CD4-positive, alpha-beta T cell treated with Interleukin-4 for 1 hour (primary cell): ENCODE data around the gene PDE3B.
"Not testable (repeated sequence)": the region's sequence is repeated elsewhere in the genome, so short reads cannot be mapped to it uniquely, and the experiment has no call there.

Experiments
- DNase-seq, 2 donors: peaks; one replicate each; pipeline ENCODE4 v3.0.0-alpha.2; 2020 to 2022

Gene PDE3B

DNA sequence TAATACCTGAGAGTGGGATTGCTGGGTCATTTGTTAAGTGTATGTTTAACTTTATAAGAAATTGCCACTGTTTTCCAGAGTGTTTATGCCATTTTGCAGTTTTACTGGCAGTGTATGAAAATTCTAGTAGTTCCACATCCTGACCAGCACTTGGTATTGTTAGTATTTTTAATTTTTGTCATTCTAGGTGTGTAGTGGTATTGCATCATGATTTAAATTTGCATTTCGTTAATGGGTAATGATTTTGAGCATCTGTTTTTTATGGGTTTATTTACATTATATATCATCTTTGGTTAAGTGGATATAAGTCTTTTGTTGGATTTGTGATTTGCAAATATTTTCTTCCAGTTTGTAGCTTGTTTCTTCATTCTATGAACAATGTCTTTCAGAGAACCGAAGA, 34.7 kb downstream of the PDE3B start:
- no peak for DNase-seq

DNA sequence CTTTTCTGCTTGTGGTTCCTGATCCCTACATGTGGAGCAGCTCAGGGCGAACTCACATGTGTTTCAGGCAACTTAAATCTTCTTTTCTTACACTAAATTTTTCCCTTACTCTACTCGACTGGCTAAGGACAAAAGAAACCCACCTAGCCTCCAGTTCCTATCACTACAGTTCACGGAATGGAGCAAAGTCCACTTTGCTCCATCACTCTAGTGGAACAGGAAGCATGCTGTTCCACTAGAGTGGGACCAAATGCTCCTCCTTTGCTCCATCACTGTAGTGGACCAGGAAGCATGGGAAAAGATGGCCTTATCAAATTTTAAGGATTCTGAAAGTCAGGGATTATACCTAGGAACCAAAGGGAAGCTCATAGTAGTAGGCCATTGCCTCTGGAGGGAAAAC, 36.1 kb downstream of the PDE3B start:
- DNase-seq = no peak

DNA sequence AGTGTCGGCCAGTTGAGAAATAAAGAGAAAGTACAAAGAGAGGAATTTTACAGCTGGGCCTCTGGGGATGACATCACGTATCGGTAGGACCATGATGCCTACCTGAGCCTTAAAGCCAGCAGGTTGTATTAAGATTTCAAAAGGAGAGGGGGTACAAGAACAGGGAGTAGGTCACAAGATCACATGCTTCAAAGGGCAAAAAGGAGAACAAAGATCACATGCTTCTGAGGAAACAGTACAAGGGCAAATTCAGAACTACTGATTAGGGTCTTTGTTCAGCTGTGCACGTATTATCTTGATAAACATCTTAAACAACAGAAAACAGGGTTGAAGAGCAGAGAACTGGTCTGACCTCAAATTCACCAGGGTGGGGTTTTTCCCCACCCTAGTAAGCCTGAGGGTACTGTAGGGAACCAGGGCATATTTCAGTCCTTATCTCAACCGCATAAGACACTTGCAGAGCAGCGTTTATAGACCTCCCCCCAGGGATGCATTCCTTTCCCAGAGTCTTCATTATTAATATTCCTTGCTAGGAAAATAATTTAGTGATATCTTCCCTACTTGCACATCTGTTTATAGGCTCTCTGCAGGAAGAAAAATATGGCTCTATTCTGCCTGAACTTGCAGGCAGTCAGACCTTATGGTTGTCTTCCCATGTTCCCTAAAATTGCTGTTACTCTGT, 40.8 kb downstream of the PDE3B start:
- peak in 1 of 2 donors; percentile 13 for DNase-seq

DNA sequence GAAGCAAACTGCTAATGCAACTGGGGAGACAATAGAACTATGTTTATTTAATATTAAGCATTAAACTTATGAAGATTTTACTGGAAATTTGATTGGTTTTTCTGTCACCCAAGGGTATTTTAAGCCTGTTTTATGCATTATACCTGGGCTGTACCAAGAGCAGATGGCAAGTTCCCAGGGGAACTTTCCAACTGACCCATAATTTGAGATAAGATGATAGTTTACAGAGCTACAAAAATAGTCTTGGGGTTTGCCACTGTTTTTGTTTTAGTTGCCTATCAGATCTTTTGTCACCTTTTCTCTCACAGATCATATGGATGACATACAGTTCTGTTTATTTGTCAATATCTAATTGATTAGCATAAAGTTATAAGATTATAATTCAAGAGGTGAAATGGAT, 43.9 kb downstream of the PDE3B start:
- no peak for DNase-seq

DNA sequence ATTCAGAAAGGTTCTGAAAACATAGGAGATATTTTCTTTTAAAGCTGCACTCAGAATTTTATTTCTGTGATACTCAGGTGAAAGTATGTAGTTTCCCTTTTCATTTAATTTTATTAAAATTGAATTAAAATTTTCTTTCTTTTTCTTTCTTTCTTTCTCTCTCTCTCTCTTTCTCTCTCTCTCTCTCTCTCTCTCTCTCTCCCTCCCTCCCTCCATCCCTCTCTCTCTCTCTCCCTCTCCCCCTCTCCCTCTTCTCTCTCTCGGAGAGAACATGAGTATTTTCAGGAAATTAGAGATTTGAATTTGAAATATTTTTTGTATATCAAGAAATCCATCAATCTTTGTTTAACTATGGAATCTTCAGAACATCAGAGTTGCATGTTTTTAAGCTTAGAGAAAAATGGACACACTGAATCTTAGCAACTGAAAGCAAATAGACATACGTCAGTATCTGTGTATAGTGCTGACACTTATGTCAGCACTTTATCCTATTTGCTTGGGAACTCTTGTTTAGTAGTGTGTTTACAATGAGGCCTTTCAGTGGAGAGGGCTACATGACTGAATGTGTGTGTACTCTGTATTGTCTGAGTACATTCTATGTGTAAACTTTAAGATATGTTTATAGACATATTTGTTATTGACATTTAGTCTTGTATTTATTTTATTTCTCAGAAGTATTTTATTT, 44.5 kb downstream of the PDE3B start:
- DNase-seq = peak in 1 of 2 donors; percentile 10

DNA sequence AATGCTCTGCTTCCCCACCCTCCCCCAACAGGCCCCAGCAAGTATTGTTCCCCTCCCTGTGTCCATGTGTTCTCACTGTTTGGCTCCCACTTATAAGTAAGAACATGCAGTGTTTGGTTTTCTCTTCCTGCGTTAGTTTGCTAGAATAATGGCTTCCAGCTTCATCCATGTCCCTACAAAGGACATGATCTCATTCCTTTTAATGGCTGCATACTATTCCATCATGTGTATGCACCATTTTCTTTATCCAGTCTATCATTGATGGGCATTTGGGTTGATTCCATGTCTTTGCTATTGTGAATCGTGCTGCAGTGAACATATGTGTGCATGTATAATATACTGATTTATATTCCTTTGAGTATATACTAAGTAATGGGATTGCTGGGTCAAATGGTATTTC, 52.1 kb downstream of the PDE3B start:
- DNase-seq = not testable (repeated sequence)

DNA sequence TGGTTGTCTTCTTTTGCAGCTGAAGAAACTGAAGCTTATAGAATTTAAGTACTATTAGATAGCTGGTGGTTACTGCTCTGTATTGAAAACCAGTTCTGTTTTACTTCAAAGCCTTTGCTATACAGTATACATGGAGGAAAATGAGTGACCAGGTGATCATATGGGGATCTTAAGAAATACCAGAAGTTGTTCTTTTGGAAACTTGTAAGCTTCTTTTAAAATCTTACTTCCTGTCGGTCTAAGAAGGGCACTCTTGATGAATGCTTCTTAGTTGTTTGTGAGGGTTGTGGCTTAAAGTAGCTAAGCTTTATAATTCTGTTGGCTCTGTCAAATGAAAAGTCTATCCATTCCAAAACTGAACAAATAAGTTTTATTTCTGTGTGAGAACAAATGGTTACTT, 55.2 kb downstream of the PDE3B start:
- DNase-seq = no peak

DNA sequence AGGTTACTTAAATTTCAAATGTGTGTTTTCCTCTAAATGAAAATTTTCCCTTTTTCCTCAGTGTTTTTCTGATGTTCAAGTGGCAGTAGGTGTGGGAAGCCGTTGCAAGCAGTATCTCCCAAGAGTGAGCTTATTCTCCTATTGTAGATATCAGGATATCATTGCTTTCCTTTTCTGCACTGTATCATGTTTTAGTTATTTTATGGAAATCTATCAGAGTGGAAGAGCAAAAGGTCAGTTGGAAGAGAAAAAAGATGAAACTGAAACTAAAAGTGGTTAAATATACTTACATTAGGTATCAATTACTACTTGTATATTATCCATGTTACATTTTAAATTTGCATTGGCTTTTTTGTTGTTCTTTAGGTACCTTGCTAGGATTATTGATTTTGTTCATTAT, 57.0 kb downstream of the PDE3B start:
- no peak for DNase-seq

DNA sequence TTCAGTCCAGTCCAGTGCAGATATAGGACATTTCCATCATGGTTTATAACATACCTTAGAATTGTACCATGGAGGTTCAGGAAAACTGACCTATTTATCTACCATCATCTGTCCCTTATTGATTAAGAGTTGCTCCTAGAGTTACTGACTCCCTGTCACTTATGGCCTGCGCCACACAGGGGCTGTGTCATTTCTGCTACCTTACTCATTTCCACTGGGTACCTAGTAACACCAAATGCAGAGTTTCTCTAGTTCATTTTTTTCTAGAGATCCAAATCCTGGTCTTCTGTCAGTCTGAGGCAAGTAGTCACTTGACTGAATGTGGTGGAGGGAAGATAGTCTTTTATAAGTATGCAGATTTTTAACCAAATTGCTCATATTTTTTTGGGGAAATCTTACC, 59.2 kb downstream of the PDE3B start:
- DNase-seq = no peak

DNA sequence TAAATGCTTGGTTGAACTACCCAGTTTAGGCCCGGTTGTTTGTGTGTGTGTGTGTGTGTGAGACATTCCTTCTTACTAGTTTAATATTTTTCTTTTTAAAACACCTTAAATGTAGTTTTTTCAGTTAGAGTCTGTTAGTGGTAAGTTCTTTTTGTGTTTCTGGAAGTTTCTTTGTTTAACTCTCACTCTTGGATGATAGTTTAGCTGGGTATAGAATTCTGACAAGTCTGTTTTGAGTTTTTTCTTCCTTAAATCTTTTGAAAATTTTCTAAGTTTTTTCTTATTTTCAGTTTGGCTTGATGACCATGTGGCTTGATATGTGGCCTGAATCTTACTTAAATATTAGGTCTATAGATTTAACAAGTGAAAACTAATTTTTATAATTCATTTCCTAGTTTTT, 60.1 kb downstream of the PDE3B start:
- no peak for DNase-seq

DNA sequence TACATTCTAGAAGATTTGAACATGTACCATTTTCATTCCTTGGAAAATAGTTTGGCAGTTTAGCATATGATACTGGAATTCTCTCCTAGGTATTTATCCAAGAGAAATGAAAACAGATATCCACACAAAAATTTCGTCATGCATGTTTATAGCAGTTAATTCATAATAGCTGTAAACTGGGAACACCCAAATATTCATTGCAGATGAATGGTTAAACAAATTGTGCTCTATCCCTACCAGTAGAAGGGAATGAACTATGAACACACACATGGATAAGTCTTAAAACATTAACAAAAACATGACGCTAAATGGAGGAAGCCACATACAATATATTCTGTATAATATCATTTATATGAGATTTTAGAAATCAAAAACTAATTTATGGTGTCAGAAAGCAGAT, 61.5 kb downstream of the PDE3B start:
- no peak for DNase-seq

DNA sequence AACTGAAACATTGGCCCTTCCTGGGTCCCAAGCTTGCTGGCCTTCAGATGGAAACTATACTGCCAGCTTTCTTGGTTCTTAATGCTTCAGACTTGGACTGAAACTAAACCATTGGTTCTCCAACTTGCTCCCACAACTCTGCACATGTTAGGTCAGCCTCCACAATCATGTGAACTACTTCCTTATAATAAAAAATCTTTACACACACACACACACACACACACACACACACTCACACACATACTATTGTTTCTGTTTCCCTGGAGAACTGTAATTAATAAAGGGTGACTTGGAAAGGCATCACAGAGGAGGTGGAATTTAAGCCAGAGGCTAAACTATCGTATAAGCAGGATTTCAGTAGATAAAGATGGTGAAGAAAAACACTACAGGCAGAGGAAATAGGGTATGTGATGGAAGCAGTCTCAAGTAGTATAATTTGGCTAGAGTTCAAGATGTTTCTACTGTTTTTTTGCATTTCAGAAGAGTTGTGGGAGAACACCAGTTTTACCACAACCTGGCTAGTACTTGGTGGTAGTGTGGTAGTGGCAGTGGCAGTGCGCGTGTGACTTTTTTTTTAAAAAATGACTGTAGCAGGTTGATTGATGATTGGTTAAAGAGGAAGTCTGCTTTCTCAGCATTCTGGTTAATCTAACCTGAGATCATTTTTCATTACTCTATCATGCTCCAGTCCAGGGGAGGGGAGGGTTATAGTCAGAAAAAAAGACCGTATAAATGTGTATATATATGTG, 70.1 kb downstream of the PDE3B start:
- peak; percentile 51 to 71 for DNase-seq

DNA sequence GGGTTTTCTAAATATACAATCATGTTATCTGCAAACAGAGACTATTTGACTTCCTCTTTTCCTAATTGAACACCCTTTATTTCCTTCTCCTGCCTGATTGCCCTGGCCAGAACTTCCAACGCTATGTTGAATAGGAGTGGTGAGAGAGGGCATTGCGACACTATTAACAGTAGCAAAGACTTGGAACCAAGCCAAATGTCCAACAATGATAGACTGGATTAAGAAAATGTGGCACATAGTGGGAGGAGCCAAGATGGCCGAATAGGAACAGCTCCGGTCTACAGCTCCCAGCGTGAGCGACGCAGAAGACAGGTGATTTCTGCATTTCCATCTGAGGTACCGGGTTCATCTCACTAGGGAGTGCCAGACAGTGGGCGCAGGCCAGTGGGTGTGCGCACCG, 72.1 kb downstream of the PDE3B start:
- not testable (repeated sequence) for DNase-seq

DNA sequence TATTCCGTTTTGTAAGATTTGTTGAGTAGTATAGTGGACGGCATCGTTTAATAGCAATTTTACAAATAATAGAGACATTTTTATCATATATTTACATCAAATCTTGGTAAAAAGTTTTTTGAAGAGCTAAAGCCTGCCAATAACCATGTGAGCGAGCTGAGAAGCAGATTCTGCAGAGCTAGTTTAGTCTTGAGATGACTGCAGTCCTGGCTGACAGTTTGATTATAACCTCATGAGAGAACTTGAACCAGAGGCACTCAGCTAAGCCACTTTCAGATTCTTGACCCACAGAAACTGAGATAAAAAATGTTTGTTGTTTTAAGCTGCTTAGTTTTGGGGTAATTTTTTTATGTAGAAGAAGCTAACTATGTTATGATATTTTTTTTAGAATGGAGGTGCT, 78.9 kb downstream of the PDE3B start:
- no peak for DNase-seq

DNA sequence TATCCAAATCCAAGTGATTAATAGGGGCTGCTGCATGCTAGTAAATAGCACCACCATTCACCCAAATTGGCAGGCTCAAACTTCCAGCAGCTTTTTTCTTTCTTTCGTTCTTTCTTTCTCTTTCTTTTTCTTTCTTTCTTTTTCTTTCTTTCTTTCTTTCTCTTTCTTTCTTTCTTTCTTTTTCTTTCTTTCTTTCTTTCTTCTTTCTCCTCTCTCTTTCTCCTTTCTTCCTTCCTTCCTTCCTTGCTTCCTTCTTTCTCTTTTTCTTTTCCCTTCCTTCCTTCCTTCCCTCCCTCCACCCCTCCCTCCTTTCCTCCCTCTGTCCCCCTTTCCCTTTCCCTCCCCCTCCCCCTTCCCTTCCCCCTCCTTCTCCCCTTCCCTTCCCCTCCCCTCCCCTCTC, 81.5 kb downstream of the PDE3B start:
- DNase-seq = no peak

DNA sequence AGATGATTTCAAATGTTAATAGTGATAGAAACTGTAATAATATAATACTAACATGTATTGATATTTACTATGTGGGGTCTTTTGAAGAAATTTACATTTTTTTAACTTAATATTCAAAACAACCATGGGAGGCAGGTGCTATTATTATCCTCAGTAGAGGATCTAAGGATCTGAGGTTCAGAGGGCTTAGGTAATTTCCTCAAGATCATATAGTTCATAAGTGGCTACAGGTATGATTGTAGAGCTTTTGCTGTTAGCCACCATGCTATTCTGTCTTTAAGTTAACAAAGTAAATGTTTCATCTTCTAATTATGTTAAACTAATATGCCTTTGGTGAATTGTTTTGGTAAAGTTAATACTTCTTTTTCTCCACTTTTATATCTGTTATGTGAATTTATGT, 83.6 kb downstream of the PDE3B start:
- DNase-seq = no peak

DNA sequence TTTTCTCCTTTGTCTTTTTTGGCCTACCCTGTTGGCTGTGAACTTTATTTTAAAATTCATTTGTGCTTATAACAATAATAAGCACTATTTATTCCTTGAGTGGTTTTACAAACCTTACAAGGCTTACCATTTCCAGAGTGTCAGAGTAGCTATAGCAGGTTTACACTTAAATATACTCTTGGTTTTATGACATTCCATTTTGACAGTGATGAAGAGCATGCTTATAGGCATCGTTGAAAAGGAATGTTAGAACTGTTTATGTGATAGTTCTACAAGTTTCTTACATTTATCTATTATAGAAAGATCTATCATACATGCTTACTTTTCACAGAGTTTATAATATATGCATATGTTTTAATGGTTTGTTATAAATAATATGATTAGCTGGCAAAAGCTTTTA, 84.1 kb downstream of the PDE3B start:
- DNase-seq = no peak

DNA sequence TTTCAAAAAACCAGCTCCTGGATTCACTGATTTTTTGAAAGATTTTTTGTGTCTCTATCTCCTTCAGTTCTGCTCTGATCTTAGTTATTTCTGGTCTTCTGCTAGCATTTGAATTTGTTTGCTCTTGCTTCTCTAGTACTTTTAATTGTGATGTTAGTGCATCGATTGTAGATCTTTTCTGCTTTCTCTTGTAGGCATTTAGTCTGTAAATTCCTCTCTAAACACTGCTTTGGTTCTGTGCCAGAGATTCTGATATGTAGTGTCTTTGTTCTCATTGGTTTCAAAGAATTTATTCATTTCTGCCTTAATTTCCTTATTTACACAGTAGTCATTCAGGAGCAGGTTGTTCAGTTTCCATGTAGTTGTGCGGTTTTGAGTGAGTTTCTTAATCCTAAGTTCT, 96.9 kb downstream of the PDE3B start:
- DNase-seq = not testable (repeated sequence)

DNA sequence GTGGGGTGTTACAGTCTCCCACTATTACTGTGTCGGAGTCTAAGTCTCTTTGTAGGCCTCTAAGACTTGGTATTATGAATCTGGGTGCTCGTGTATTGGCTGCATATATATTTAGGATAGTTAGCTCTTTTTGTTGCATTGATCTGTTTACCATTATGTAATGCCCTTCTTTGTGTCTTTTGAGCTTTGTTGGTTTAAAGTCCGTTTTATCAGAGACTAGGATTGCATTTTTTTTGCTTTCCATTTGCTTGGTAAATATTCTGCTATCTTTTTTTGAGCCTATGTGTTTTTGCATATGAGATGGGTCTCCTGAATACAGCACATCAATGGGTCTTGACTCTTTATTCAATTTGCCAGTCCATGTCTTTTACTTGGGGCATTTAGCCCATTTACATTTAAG, 97.6 kb downstream of the PDE3B start:
- DNase-seq = no peak

DNA sequence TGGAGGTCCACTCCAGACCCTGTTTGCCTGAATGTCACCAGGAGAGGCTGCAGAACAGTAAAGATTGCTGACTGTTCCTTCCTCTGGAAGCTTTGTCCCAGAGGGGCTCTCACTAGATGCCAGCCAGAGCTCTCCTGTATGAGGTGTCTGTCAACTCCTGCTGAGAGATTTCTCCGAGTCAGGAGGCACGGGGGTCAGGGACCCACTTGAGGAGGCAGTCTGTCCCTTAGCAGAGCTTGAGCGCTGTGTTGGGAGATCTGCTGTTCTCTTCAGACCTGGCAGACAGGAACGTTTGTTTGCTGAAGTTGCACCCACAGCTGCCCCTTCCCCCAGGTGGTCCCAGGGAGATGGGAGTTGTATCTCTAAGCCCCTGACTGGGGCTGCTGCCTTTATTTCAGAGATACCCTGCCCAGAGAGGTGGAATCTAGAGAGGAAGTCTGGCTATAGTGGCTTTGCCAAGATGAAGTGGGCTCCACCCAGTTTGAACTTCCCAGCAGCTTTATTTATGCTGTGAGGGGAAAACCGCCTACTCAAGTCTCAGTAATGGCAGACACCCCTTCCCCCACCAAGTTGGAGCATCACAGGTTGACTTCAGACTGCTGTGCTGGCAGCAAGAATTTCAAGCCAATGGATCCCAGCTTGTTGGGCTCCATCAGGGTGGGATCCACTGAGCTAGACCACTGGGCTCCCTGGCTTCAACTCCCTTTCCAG, 99.4 kb downstream of the PDE3B start:
- no peak for DNase-seq

DNA sequence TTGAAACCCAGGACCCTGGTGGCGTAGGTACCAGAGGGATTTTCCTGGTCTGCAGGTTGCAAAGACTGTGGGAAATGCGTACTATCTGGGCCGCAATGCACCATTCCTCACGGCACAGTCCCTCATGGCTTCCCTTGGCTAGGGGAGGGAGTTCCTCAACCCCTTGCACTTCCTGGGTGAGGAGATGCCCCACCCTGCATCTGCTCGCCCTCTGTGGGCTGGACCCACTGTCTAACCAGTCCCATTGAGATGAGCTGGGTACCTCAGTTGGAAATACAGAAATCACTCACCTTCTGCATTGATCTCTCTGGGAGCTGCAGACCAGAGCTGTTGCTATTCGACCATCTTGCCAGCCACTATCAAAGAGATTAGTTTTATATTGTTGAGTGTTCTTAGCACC, 100.1 kb downstream of the PDE3B start:
- not testable (repeated sequence) for DNase-seq

DNA sequence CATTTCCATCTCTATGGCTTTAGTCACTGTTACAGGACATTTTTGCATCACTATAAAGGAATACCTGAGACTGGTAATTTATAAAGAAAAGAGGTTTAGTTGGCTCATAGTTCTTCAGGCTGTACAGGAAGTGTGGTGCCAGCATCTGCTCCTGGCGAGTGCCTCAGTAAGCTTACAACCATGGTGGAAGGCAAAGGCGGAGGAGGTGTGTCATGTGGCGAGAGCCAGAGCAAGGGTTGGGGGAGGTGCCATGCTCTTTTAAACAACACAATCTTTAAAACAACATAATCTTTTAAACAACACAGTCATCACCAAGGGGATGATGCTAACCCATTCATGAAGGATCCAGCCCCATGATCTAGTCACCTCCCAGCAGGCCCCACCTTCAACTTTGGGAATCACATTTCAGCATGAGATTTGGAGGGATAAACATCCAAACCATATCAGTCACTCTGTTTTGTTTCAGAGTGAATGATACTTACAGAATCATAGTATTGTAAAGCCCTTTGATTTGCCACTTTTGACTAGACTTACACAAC, 103.3 kb downstream of the PDE3B start:
- no peak for DNase-seq

DNA sequence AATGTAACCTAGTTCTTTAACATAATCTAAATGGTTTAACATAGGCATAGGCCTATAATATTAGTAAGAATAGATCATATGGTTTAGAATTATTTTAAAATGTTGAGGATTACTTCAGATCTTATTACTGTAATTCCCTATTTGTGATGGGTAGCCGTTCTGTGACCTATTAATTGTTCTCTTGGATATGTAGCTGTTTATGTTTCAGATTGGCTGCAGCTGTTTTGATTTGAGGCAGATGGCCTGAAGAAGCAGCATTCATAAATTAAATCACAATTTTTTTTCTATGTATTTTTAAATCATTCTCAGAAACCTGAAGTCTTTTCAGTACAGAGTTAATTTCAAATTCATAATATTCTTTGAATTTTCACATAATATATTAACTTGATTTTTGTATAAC, 104.5 kb downstream of the PDE3B start:
- no peak for DNase-seq
